Hepatocyte (in vitro differentiated cells): ENCODE results near the gene HNRNPK. TPM values are rescaled to one million over a fixed set of nuclear protein-coding genes. Genes with fewer than 3 reads are reported as not detected.

Experiments used
- DNase-seq: peaks from one replicate; pipeline ENCODE4 v3.0.0-alpha.2; 2016; ENCODE audit warnings: low spot score
- H2AFZ ChIP-seq: fragments of 200-600 bp; sonication (generic); 2 replicates; pipeline ENCODE4 v1.6.0; 2016; ENCODE audit warnings: antibody characterized with exemption, mild to moderate bottlenecking
- H3K27ac ChIP-seq: fragments of 200-600 bp; sonication (generic); 2 replicates; pipeline ENCODE4 v1.5.1; 2016; ENCODE audit warnings: mild to moderate bottlenecking
- H3K27me3 ChIP-seq: fragments of 200-600 bp; sonication (generic); 2 replicates; pipeline ENCODE4 v1.6.1; 2016
- H3K36me3 ChIP-seq: fragments of 200-600 bp; sonication (generic); replicated peaks from 2 replicates; pipeline ENCODE4 v1.5.1; 2016; ENCODE audit warnings: low read depth; ENCODE audit not compliant: insufficient read depth
- H3K4me1 ChIP-seq: fragments of 200-600 bp; sonication (generic); 2 replicates; pipeline ENCODE4 v1.5.1; 2016; ENCODE audit warnings: mild to moderate bottlenecking, moderate library complexity; ENCODE audit not compliant: insufficient read depth
- H3K4me2 ChIP-seq: fragments of 200-600 bp; sonication (generic); 2 replicates; pipeline ENCODE4 v1.6.0; 2016
- H3K4me3 ChIP-seq: fragments of 200-600 bp; sonication (generic); 2 replicates; pipeline ENCODE4 v1.5.1; 2016; ENCODE audit warnings: mild to moderate bottlenecking
- H3K79me2 ChIP-seq: fragments of 200-600 bp; sonication (generic); 2 replicates; pipeline ENCODE4 v1.6.0; 2017; ENCODE audit warnings: mild to moderate bottlenecking
- H3K9me2 ChIP-seq: fragments of 200-600 bp; sonication (generic); replicated peaks from 2 replicates; pipeline ENCODE4 v1.6.0; 2017; ENCODE audit warnings: mild to moderate bottlenecking; ENCODE audit not compliant: insufficient read depth
- H3K9me3 ChIP-seq: fragments of 200-600 bp; sonication (generic); 2 replicates; pipeline ENCODE4 v1.5.1; 2016; ENCODE audit warnings: low read depth, mild to moderate bottlenecking
- H4K20me1 ChIP-seq: fragments of 200-600 bp; sonication (generic); 2 replicates; pipeline ENCODE4 v1.6.0; 2016; ENCODE audit warnings: mild to moderate bottlenecking; ENCODE audit not compliant: insufficient read depth, poor library complexity, severe bottlenecking
- CTCF ChIP-seq: fragments of 200-600 bp; sonication (generic); IDR thresholded peaks from 2 replicates; pipeline ENCODE4 v1.5.1; 2016; ENCODE audit warnings: antibody characterized with exemption, mild to moderate bottlenecking; ENCODE audit not compliant: poor library complexity
- EZH2 ChIP-seq: fragments of 200-600 bp; sonication (generic); IDR thresholded peaks from 2 replicates; pipeline ENCODE4 v1.6.1; 2016; ENCODE audit warnings: antibody characterized with exemption, mild to moderate bottlenecking, borderline replicate concordance
- EZH2phosphoT487 ChIP-seq: fragments of 200-600 bp; sonication (generic); IDR thresholded peaks from one replicate; pipeline ENCODE4 v1.6.1; 2018; ENCODE audit warnings: antibody characterized with exemption, mild to moderate bottlenecking, low read depth, moderate library complexity; ENCODE audit not compliant: unreplicated experiment, severe bottlenecking
- WGBS: methylation state at CpG from one replicate; pipeline ENCODE4 v1.1.6; 2016; ENCODE audit warnings: low lambda C conversion rate; ENCODE audit errors: missing lambda C conversion rate; 5-methylcytosine and 5-hydroxymethylcytosine counted together
- polyA plus RNA-seq: library from polyadenylated mRNA; unstranded; fragments of >200 nt; fragmentation: Nextera tagmentation; extraction: Ambion mirVana; gene quantifications from 2 replicates; pipeline ENCODE4 v1.2.1, GENCODE V29; 2016
- total RNA-seq: library from RNA; depleted of rRNA; stranded (reverse); fragments of >200 nt; gene quantifications from 2 replicates; pipeline ENCODE4 v1.2.3, GENCODE V29; 2014

The HNRNPK gene
- total and polyA plus RNA-seq, 2 experiments from 2014 or later, result 458 to 579 TPM

GRCh38 chr9:83967073-83967472, 12.9 kb downstream of the HNRNPK start:
- H3K79me2 ChIP-seq, result peaks cover 27% of the 10 kb centered on the region
- H3K27ac ChIP-seq, result no peak overlapping the region
- no peak overlapping the region for H2AFZ ChIP-seq
- H3K9me3 ChIP-seq, result no peaks in the 10 kb centered on the region
- H3K9me2 ChIP-seq, result no peaks in the 10 kb centered on the region
- WGBS, result 87% methylated on average over 1 of the region's 1 CpG
- H3K27me3 ChIP-seq, result no peaks in the 10 kb centered on the region
- H3K4me3 ChIP-seq, result no peak overlapping the region
- no peaks in the 10 kb centered on the region for H3K4me1 ChIP-seq
- DNase-seq, result no peak
- no peak overlapping the region for H3K4me2 ChIP-seq
- peaks cover 7% of the 10 kb centered on the region for H3K36me3 ChIP-seq
- peaks cover 49% of the 10 kb centered on the region for H4K20me1 ChIP-seq
- TF ChIP-seq EZH2 (no peak), CTCF (no peak), EZH2phosphoT487 (no peak)

- 95% methylated on average over 8 of the region's 8 CpGs for WGBS
- H3K9me3 ChIP-seq, result no peaks in the 10 kb centered on the region
- H3K4me3 ChIP-seq, result no peak overlapping the region
- H3K4me2 ChIP-seq, result no peak overlapping the region
- DNase-seq, result no peak
- peaks cover 18% of the 10 kb centered on the region for H3K79me2 ChIP-seq
- no peaks in the 10 kb centered on the region for H3K27me3 ChIP-seq
- no peaks in the 10 kb centered on the region for H3K9me2 ChIP-seq
- H3K27ac ChIP-seq, result no peak overlapping the region
- H3K4me1 ChIP-seq, result no peaks in the 10 kb centered on the region
- H4K20me1 ChIP-seq, result peaks cover 40% of the 10 kb centered on the region
- no peak overlapping the region for H2AFZ ChIP-seq
- TF ChIP-seq EZH2phosphoT487, result no peak
- TF ChIP-seq EZH2, result no peak
- TF ChIP-seq CTCF, result no peak
- H3K36me3 ChIP-seq, result peaks cover 7% of the 10 kb centered on the region
Measured at GRCh38 chr9:83966209-83966582, 13.8 kb downstream of the HNRNPK start.

- Histone ChIP-seq H3K9me2 (no peaks in the 10 kb centered on the region), H3K79me2 (peaks cover 16% of the 10 kb centered on the region), H3K27ac (peak overlapping the region; percentile 44), H3K9me3 (no peaks in the 10 kb centered on the region), H3K4me1 (no peaks in the 10 kb centered on the region), H4K20me1 (peaks cover 34% of the 10 kb centered on the region), H3K27me3 (no peaks in the 10 kb centered on the region), H2AFZ (no peak overlapping the region), H3K36me3 (peaks cover 7% of the 10 kb centered on the region), H3K4me3 (no peak overlapping the region), H3K4me2 (no peak overlapping the region)
- TF ChIP-seq EZH2phosphoT487 (no peak), EZH2 (no peak), CTCF (no peak)
- WGBS, result 67% methylated on average over 11 of the region's 11 CpGs
- no peak for DNase-seq
Measured at GRCh38 chr9:83965350-83966208, 14.4 kb downstream of the HNRNPK start.
